ENCODE data around the gene CFDP1. TPM values are rescaled to one million over a fixed set of nuclear protein-coding genes. Genes with fewer than 3 reads are reported as not detected.

The CFDP1 gene
- polyA plus RNA-seq, 2 of the 4 experiments (the other 2 are of a cell fraction): 70.2 to 72.8 TPM

DNA sequence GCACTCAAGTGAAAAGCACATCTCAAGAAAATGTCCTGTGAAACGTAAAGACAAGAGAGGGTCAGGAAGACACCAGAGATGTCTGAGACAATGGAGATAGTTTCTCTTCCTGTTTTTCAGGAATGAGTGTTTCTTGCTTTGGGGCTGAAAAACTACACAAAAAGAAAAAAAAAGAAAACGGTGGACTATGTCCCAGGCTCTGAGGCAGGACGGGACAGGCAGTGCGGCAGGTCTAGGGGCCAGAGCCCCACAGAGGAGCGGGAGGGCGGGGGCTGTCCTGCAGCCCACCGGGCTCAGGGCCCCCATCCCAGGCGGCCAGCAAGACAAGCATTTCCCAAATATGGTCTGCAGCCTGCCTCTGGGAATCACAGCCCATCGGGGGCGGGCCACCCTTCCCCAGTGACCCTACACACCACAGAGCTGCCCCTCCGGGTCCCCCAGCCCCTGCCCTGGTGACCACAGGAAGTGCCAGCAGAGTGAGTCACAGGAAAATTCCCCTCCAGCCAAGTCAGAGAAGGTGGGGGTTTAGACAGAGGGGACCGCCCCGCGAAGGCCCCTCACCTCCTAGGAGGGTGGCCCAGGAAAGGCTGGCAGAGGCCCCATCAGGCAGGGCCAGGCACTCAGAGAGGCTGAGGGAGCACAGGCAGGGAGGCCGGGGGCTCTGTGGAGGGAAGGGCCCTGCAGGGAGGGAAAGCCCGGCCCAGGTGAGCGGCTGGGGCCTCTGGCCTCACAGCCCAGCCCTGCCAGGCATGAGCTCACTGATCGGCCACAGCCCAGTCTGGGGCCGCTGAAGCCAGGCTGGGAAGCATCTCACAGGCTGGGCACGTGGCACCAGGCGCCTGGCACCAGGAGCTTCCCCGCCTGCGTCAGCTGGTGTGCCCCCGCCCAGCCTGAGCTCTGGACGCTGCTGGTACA, 188.2 kb downstream of the CFDP1 start (continued):
- TF ChIP-seq FOXS1 (CRISPR knock-in tag; IDR thresholded peaks at IDR 0.05) (peak; percentile 74; the same call in 1 of the 2 replicates), ZNF302 (CRISPR knock-in tag; IDR thresholded peaks at IDR 0.05) (no peak), NPAS2 (CRISPR knock-in tag; IDR thresholded peaks at IDR 0.05; ENCODE audit: borderline replicate concordance) (no peak), TFCP2L1 (CRISPR knock-in tag; IDR thresholded peaks at IDR 0.05) (peak; percentile 74; the same call in 1 of the 2 replicates), TP53 (CRISPR knock-in tag; IDR thresholded peaks at IDR 0.05) (no peak), EP300 (IDR thresholded peaks at IDR 0.05) (peak in 1 of 2 experiments; percentile 52; a peak in 1 of 5 replicates), RCOR1 (IDR thresholded peaks at IDR 0.05; ENCODE audit: low read depth, low read length) (no peak), BHLHE40 (IDR thresholded peaks at IDR 0.05; ENCODE audit: low read depth, low read length) (0 out of 2 replicates have a peak, but pooled peaks have one; percentile 44), ESRRA (IDR thresholded peaks at IDR 0.05; ENCODE audit: borderline replicate concordance, low read length) (no peak), KDM5A (IDR thresholded peaks at IDR 0.05) (no peak), HOXB5 (CRISPR knock-in tag; IDR thresholded peaks at IDR 0.05) (peak; percentile 76; the same call in 1 of the 2 replicates), ZSCAN20 (CRISPR knock-in tag; IDR thresholded peaks at IDR 0.05) (no peak), KDM1A (IDR thresholded peaks at IDR 0.05; ENCODE audit: low read depth) (no peak), PHF8 (IDR thresholded peaks at IDR 0.05; ENCODE audit: borderline replicate concordance, low read depth) (no peak), FOSB (CRISPR knock-in tag; IDR thresholded peaks at IDR 0.05) (no peak), JUN (IDR thresholded peaks at IDR 0.05) (peak; percentile 35 to 57; a peak in 1 of 5 replicates), RARB (CRISPR knock-in tag; IDR thresholded peaks at IDR 0.05) (no peak), HDAC2 (IDR thresholded peaks at IDR 0.05) (no peak), RAD21 (conservative IDR thresholded peaks at IDR 0.05 in 1 of 2, IDR thresholded peaks at IDR 0.05 in 1 of 2) (0 out of 5 replicates have a peak, but pooled peaks of 1 of the 2 experiments have one; percentile 17), ZFP36 (IDR thresholded peaks at IDR 0.05; ENCODE audit: borderline replicate concordance, partially characterized antibody) (no peak), EHF (CRISPR knock-in tag; IDR thresholded peaks at IDR 0.05) (no peak), REST (IDR thresholded peaks at IDR 0.05) (no peak), HMGXB4 (CRISPR knock-in tag; IDR thresholded peaks at IDR 0.05; ENCODE audit: borderline replicate concordance) (no peak), EHMT2 (IDR thresholded peaks at IDR 0.05; ENCODE audit: low read depth) (no peak), CHD2 (IDR thresholded peaks at IDR 0.05; ENCODE audit: low read length, partially characterized antibody) (no peak)
- TF ChIP-seq, protein P1, sequence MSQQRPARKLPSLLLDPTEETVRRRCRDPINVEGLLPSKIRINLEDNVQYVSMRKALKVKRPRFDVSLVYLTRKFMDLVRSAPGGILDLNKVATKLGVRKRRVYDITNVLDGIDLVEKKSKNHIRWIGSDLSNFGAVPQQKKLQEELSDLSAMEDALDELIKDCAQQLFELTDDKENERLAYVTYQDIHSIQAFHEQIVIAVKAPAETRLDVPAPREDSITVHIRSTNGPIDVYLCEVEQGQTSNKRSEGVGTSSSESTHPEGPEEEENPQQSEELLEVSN (IDR thresholded peaks at IDR 0.05; ENCODE audit: borderline replicate concordance, low read depth): peak; percentile 78; the same call in 1 of the 2 replicates
- TF ChIP-seq, protein P2, sequence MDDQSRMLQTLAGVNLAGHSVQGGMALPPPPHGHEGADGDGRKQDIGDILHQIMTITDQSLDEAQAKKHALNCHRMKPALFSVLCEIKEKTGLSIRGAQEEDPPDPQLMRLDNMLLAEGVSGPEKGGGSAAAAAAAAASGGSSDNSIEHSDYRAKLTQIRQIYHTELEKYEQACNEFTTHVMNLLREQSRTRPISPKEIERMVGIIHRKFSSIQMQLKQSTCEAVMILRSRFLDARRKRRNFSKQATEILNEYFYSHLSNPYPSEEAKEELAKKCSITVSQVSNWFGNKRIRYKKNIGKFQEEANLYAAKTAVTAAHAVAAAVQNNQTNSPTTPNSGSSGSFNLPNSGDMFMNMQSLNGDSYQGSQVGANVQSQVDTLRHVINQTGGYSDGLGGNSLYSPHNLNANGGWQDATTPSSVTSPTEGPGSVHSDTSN (IDR thresholded peaks at IDR 0.05): no peak
- TF ChIP-seq, protein P3, sequence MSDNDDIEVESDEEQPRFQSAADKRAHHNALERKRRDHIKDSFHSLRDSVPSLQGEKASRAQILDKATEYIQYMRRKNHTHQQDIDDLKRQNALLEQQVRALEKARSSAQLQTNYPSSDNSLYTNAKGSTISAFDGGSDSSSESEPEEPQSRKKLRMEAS (IDR thresholded peaks at IDR 0.05): peak; percentile 95
- TF ChIP-seq, protein P4, sequence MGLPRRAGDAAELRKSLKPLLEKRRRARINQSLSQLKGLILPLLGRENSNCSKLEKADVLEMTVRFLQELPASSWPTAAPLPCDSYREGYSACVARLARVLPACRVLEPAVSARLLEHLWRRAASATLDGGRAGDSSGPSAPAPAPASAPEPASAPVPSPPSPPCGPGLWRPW (IDR thresholded peaks at IDR 0.05): no peak
